ENCODE results near the gene PLA2G2C.
A peak's percentile ranks its signal among the peaks of the same experiment; 100 is the strongest.

PLA2G2C gene

GRCh38 chr1:20149601-20150325 is 36.6 kb downstream of the PLA2G2C start:
- WGBS (ENCODE audit: extremely low coverage, insufficient coverage, low lambda C conversion rate) = no CpG with 5 or more reads among the region's 27 CpGs
- no peak for DNase-seq
- no peak overlapping the region for H3K56ac ChIP-seq (ENCODE audit: low read length)
- H3K18ac ChIP-seq (ENCODE audit: low read length) = no peak overlapping the region
- no peak overlapping the region for H3K9ac ChIP-seq (ENCODE audit: low read length)
- no peaks in the 10 kb centered on the region for H3K4me1 ChIP-seq (ENCODE audit: control insufficient read depth, low read depth, low read length)
- no peak overlapping the region for H3K23ac ChIP-seq (ENCODE audit: low read length)
- no peak overlapping the region for H3K27ac ChIP-seq (ENCODE audit: low read depth, low read length)
- H3K4me2 ChIP-seq (ENCODE audit: low read length) = no peak overlapping the region
- no peak overlapping the region for H2BK5ac ChIP-seq (ENCODE audit: low read length)
- no peaks in the 10 kb centered on the region for H3K79me2 ChIP-seq (ENCODE audit: control insufficient read depth, insufficient read depth, low read length)
- H3K27me3 ChIP-seq (ENCODE audit: insufficient read depth, low read length, poor library complexity) = no peaks in the 10 kb centered on the region
- no peak overlapping the region for H2BK15ac ChIP-seq (replicated peaks; ENCODE audit: low read depth)
- H4K8ac ChIP-seq (ENCODE audit: low read depth, low read length) = no peak overlapping the region
- H2AK5ac ChIP-seq (ENCODE audit: low read length) = no peak overlapping the region
- no peaks in the 10 kb centered on the region for H3K36me3 ChIP-seq (ENCODE audit: control insufficient read depth, insufficient read depth, low read length)
- no peak overlapping the region for H3K4me3 ChIP-seq (ENCODE audit: low read length)
- H2BK120ac ChIP-seq (ENCODE audit: low read depth, low read length) = no peak overlapping the region
- no peak overlapping the region for H3K4ac ChIP-seq (ENCODE audit: low read depth, low read length)
- no peak overlapping the region for H4K5ac ChIP-seq (ENCODE audit: low read length)
- H3K79me1 ChIP-seq (ENCODE audit: low read length) = no peaks in the 10 kb centered on the region

GRCh38 chr1:20148571-20149500 is 37.5 kb downstream of the PLA2G2C start:
- Histone ChIP-seq H2AK5ac (ENCODE audit: low read length) (no peak overlapping the region), H3K4me2 (ENCODE audit: low read length) (no peak overlapping the region), H3K27me3 (ENCODE audit: insufficient read depth, low read length, poor library complexity) (no peaks in the 10 kb centered on the region), H3K4me1 (ENCODE audit: control insufficient read depth, low read depth, low read length) (no peaks in the 10 kb centered on the region), H3K56ac (ENCODE audit: low read length) (no peak overlapping the region), H2BK5ac (ENCODE audit: low read length) (no peak overlapping the region), H4K5ac (ENCODE audit: low read length) (no peak overlapping the region), H3K23ac (ENCODE audit: low read length) (no peak overlapping the region), H4K8ac (ENCODE audit: low read depth, low read length) (no peak overlapping the region), H3K18ac (ENCODE audit: low read length) (no peak overlapping the region), H3K79me1 (ENCODE audit: low read length) (no peaks in the 10 kb centered on the region), H3K79me2 (ENCODE audit: control insufficient read depth, insufficient read depth, low read length) (no peaks in the 10 kb centered on the region), H3K9ac (ENCODE audit: low read length) (no peak overlapping the region), H3K4ac (ENCODE audit: low read depth, low read length) (no peak overlapping the region), H3K27ac (ENCODE audit: low read depth, low read length) (no peak overlapping the region), H2BK120ac (ENCODE audit: low read depth, low read length) (no peak overlapping the region), H3K36me3 (ENCODE audit: control insufficient read depth, insufficient read depth, low read length) (no peaks in the 10 kb centered on the region), H2BK15ac (replicated peaks; ENCODE audit: low read depth) (no peak overlapping the region), H3K4me3 (ENCODE audit: low read length) (no peak overlapping the region)
- no peak for DNase-seq
- WGBS (ENCODE audit: extremely low coverage, insufficient coverage, low lambda C conversion rate) = no CpG with 5 or more reads among the region's 13 CpGs

GRCh38 chr1:20147846-20148570 is 38.3 kb downstream of the PLA2G2C start:
- no peak overlapping the region for H2AK5ac ChIP-seq (ENCODE audit: low read length)
- no peak overlapping the region for H3K4me2 ChIP-seq (ENCODE audit: low read length)
- H2BK120ac ChIP-seq (ENCODE audit: low read depth, low read length) = no peak overlapping the region
- no peak overlapping the region for H3K4ac ChIP-seq (ENCODE audit: low read depth, low read length)
- H3K27ac ChIP-seq (ENCODE audit: low read depth, low read length) = no peak overlapping the region
- no peak for DNase-seq
- H3K9ac ChIP-seq (ENCODE audit: low read length) = no peak overlapping the region
- H3K79me2 ChIP-seq (ENCODE audit: control insufficient read depth, insufficient read depth, low read length) = no peaks in the 10 kb centered on the region
- no peaks in the 10 kb centered on the region for H3K4me1 ChIP-seq (ENCODE audit: control insufficient read depth, low read depth, low read length)
- peak overlapping the region; percentile 42 for H3K56ac ChIP-seq (ENCODE audit: low read length)
- H2BK15ac ChIP-seq (replicated peaks; ENCODE audit: low read depth) = no peak overlapping the region
- H3K36me3 ChIP-seq (ENCODE audit: control insufficient read depth, insufficient read depth, low read length) = no peaks in the 10 kb centered on the region
- no CpG with 5 or more reads among the region's 13 CpGs for WGBS (ENCODE audit: extremely low coverage, insufficient coverage, low lambda C conversion rate)
- H4K5ac ChIP-seq (ENCODE audit: low read length) = no peak overlapping the region
- H2BK5ac ChIP-seq (ENCODE audit: low read length) = no peak overlapping the region
- no peak overlapping the region for H3K23ac ChIP-seq (ENCODE audit: low read length)
- H3K27me3 ChIP-seq (ENCODE audit: insufficient read depth, low read length, poor library complexity) = no peaks in the 10 kb centered on the region
- no peaks in the 10 kb centered on the region for H3K79me1 ChIP-seq (ENCODE audit: low read length)
- no peak overlapping the region for H3K4me3 ChIP-seq (ENCODE audit: low read length)
- no peak overlapping the region for H3K18ac ChIP-seq (ENCODE audit: low read length)
- no peak overlapping the region for H4K8ac ChIP-seq (ENCODE audit: low read depth, low read length)

- no peak overlapping the region for H3K27ac ChIP-seq (ENCODE audit: low read depth, low read length)
- H2BK15ac ChIP-seq (replicated peaks; ENCODE audit: low read depth) = no peak overlapping the region
- H3K18ac ChIP-seq (ENCODE audit: low read length) = no peak overlapping the region
- H3K4me3 ChIP-seq (ENCODE audit: low read length) = no peak overlapping the region
- H3K56ac ChIP-seq (ENCODE audit: low read length) = no peak overlapping the region
- H3K4ac ChIP-seq (ENCODE audit: low read depth, low read length) = no peak overlapping the region
- H3K4me2 ChIP-seq (ENCODE audit: low read length) = no peak overlapping the region
- no peak overlapping the region for H2BK5ac ChIP-seq (ENCODE audit: low read length)
- no peak overlapping the region for H2BK120ac ChIP-seq (ENCODE audit: low read depth, low read length)
- H3K79me2 ChIP-seq (ENCODE audit: control insufficient read depth, insufficient read depth, low read length) = no peaks in the 10 kb centered on the region
- H3K27me3 ChIP-seq (ENCODE audit: insufficient read depth, low read length, poor library complexity) = no peaks in the 10 kb centered on the region
- no peaks in the 10 kb centered on the region for H3K36me3 ChIP-seq (ENCODE audit: control insufficient read depth, insufficient read depth, low read length)
- no peak overlapping the region for H4K5ac ChIP-seq (ENCODE audit: low read length)
- H3K4me1 ChIP-seq (ENCODE audit: control insufficient read depth, low read depth, low read length) = no peaks in the 10 kb centered on the region
- no CpG with 5 or more reads among the region's 13 CpGs for WGBS (ENCODE audit: extremely low coverage, insufficient coverage, low lambda C conversion rate)
- no peak overlapping the region for H2AK5ac ChIP-seq (ENCODE audit: low read length)
- DNase-seq = no peak
- H3K23ac ChIP-seq (ENCODE audit: low read length) = no peak overlapping the region
- no peak overlapping the region for H4K8ac ChIP-seq (ENCODE audit: low read depth, low read length)
- no peaks in the 10 kb centered on the region for H3K79me1 ChIP-seq (ENCODE audit: low read length)
- H3K9ac ChIP-seq (ENCODE audit: low read length) = no peak overlapping the region
Observed at GRCh38 chr1:20143734-20144565, 42.4 kb downstream of the PLA2G2C start.

- no peak overlapping the region for H4K5ac ChIP-seq (ENCODE audit: low read length)
- H2BK120ac ChIP-seq (ENCODE audit: low read depth, low read length) = no peak overlapping the region
- H3K36me3 ChIP-seq (ENCODE audit: control insufficient read depth, insufficient read depth, low read length) = no peaks in the 10 kb centered on the region
- H4K8ac ChIP-seq (ENCODE audit: low read depth, low read length) = no peak overlapping the region
- H3K79me1 ChIP-seq (ENCODE audit: low read length) = no peaks in the 10 kb centered on the region
- H2BK5ac ChIP-seq (ENCODE audit: low read length) = no peak overlapping the region
- H2AK5ac ChIP-seq (ENCODE audit: low read length) = no peak overlapping the region
- no peak overlapping the region for H3K23ac ChIP-seq (ENCODE audit: low read length)
- H3K27me3 ChIP-seq (ENCODE audit: insufficient read depth, low read length, poor library complexity) = no peaks in the 10 kb centered on the region
- DNase-seq = no peak
- H3K4me1 ChIP-seq (ENCODE audit: control insufficient read depth, low read depth, low read length) = no peaks in the 10 kb centered on the region
- H3K4me3 ChIP-seq (ENCODE audit: low read length) = no peak overlapping the region
- WGBS (ENCODE audit: extremely low coverage, insufficient coverage, low lambda C conversion rate) = no CpG with 5 or more reads among the region's 8 CpGs
- H3K4ac ChIP-seq (ENCODE audit: low read depth, low read length) = no peak overlapping the region
- H3K4me2 ChIP-seq (ENCODE audit: low read length) = no peak overlapping the region
- H3K9ac ChIP-seq (ENCODE audit: low read length) = no peak overlapping the region
- no peaks in the 10 kb centered on the region for H3K79me2 ChIP-seq (ENCODE audit: control insufficient read depth, insufficient read depth, low read length)
- no peak overlapping the region for H3K18ac ChIP-seq (ENCODE audit: low read length)
- H3K27ac ChIP-seq (ENCODE audit: low read depth, low read length) = no peak overlapping the region
- no peak overlapping the region for H3K56ac ChIP-seq (ENCODE audit: low read length)
- H2BK15ac ChIP-seq (replicated peaks; ENCODE audit: low read depth) = no peak overlapping the region
Observed at GRCh38 chr1:20143318-20143717, 43.0 kb downstream of the PLA2G2C start.

Measured in mesendoderm (in vitro differentiated cells).